ENCODE results near the gene CCDC150. TPM values are rescaled to one million over a fixed set of nuclear protein-coding genes. Genes with fewer than 3 reads are reported as not detected.

The CCDC150 gene
- total and polyA plus RNA-seq, 2 donors from 2014 or later: 2.3 to 7.3 TPM

- intact Hi-C loops (cut with DNase I): no loop called here
- no peak overlapping the region for H3K9ac ChIP-seq (ENCODE audit: low read length in 3 of 3)
- no peaks in the 10 kb centered on the region for H3K9me3 ChIP-seq (ENCODE audit: control insufficient read depth in 2 of 3, insufficient read depth in 1 of 3, low read length in 3 of 3)
- H3K27ac ChIP-seq (ENCODE audit: low read depth in 2 of 2, low read length in 2 of 2): no peak overlapping the region
- no peak for DNase-seq
- H3K4me3 ChIP-seq (ENCODE audit: low read length in 3 of 3): no peak overlapping the region
- H3K36me3 ChIP-seq (ENCODE audit: control insufficient read depth in 2 of 3, insufficient read depth in 3 of 3, low read length in 3 of 3): no peaks in the 10 kb centered on the region
- no peak for TF ChIP-seq CTCF (IDR thresholded peaks at IDR 0.05; ENCODE audit: borderline replicate concordance, extremely low read depth, insufficient read depth)
- peaks cover 0 to 5% (median 0%) of the 10 kb centered on the region in 3 donors for H3K4me1 ChIP-seq (ENCODE audit: control insufficient read depth in 2 of 3, insufficient read depth in 2 of 3, low read depth in 1 of 3, low read length in 3 of 3)
- no peak for FAIRE-seq
- no peaks in the 10 kb centered on the region for H3K27me3 ChIP-seq (ENCODE audit: control insufficient read depth, insufficient read depth, low read length)
Observed at GRCh38 chr2:196594158-196594557, 45.4 kb upstream of the CCDC150 start.

GRCh38 chr2:196597531-196597930, 42.0 kb upstream of the CCDC150 start:
- no peaks in the 10 kb centered on the region for H3K36me3 ChIP-seq (ENCODE audit: control insufficient read depth in 2 of 3, insufficient read depth in 3 of 3, low read length in 3 of 3)
- TF ChIP-seq CTCF (IDR thresholded peaks at IDR 0.05; ENCODE audit: borderline replicate concordance, extremely low read depth, insufficient read depth): no peak
- no peak overlapping the region for H3K4me3 ChIP-seq (ENCODE audit: low read length in 3 of 3)
- no peak for DNase-seq
- intact Hi-C loops (cut with DNase I): no loop called here
- no peak for FAIRE-seq
- peaks cover 0 to 3% (median 0%) of the 10 kb centered on the region in 3 donors for H3K4me1 ChIP-seq (ENCODE audit: control insufficient read depth in 2 of 3, insufficient read depth in 2 of 3, low read depth in 1 of 3, low read length in 3 of 3)
- H3K27ac ChIP-seq (ENCODE audit: low read depth in 2 of 2, low read length in 2 of 2): no peak overlapping the region
- no peak overlapping the region for H3K9ac ChIP-seq (ENCODE audit: low read length in 3 of 3)
- no peaks in the 10 kb centered on the region for H3K27me3 ChIP-seq (ENCODE audit: control insufficient read depth, insufficient read depth, low read length)
- no peaks in the 10 kb centered on the region for H3K9me3 ChIP-seq (ENCODE audit: control insufficient read depth in 2 of 3, insufficient read depth in 1 of 3, low read length in 3 of 3)

GRCh38 chr2:196598412-196598811, 41.1 kb upstream of the CCDC150 start:
- peaks cover 0 to 3% (median 0%) of the 10 kb centered on the region in 3 donors for H3K4me1 ChIP-seq (ENCODE audit: control insufficient read depth in 2 of 3, insufficient read depth in 2 of 3, low read depth in 1 of 3, low read length in 3 of 3)
- H3K9ac ChIP-seq (ENCODE audit: low read length in 3 of 3): no peak overlapping the region
- TF ChIP-seq CTCF (IDR thresholded peaks at IDR 0.05; ENCODE audit: borderline replicate concordance, extremely low read depth, insufficient read depth): no peak
- no peaks in the 10 kb centered on the region for H3K27me3 ChIP-seq (ENCODE audit: control insufficient read depth, insufficient read depth, low read length)
- no peaks in the 10 kb centered on the region for H3K9me3 ChIP-seq (ENCODE audit: control insufficient read depth in 2 of 3, insufficient read depth in 1 of 3, low read length in 3 of 3)
- DNase-seq: no peak
- H3K27ac ChIP-seq (ENCODE audit: low read depth in 2 of 2, low read length in 2 of 2): no peak overlapping the region
- H3K36me3 ChIP-seq (ENCODE audit: control insufficient read depth in 2 of 3, insufficient read depth in 3 of 3, low read length in 3 of 3): no peaks in the 10 kb centered on the region
- no peak overlapping the region for H3K4me3 ChIP-seq (ENCODE audit: low read length in 3 of 3)
- FAIRE-seq: no peak
- intact Hi-C loops (cut with DNase I): no loop called here

- DNase-seq: no peak
- intact Hi-C loops (cut with DNase I): no loop called here
- H3K9ac ChIP-seq (ENCODE audit: low read length in 3 of 3): no peak overlapping the region
- H3K9me3 ChIP-seq (ENCODE audit: control insufficient read depth in 2 of 3, insufficient read depth in 1 of 3, low read length in 3 of 3): no peaks in the 10 kb centered on the region
- no peak for TF ChIP-seq CTCF (IDR thresholded peaks at IDR 0.05; ENCODE audit: borderline replicate concordance, extremely low read depth, insufficient read depth)
- FAIRE-seq: no peak
- no peaks in the 10 kb centered on the region for H3K4me1 ChIP-seq (ENCODE audit: control insufficient read depth in 2 of 3, insufficient read depth in 2 of 3, low read depth in 1 of 3, low read length in 3 of 3)
- H3K36me3 ChIP-seq (ENCODE audit: control insufficient read depth in 2 of 3, insufficient read depth in 3 of 3, low read length in 3 of 3): no peaks in the 10 kb centered on the region
- no peak overlapping the region for H3K27ac ChIP-seq (ENCODE audit: low read depth in 2 of 2, low read length in 2 of 2)
- H3K4me3 ChIP-seq (ENCODE audit: low read length in 3 of 3): no peak overlapping the region
- H3K27me3 ChIP-seq (ENCODE audit: control insufficient read depth, insufficient read depth, low read length): no peaks in the 10 kb centered on the region
Observed at GRCh38 chr2:196598846-196599245, 40.7 kb upstream of the CCDC150 start.

Measured in kidney (tissue), 14 donors.